ENCODE results near the gene NCKAP5L.

The NCKAP5L gene

GRCh38 chr12:49763006-49763591 lies 65.1 kb downstream of the NCKAP5L start:
- H3K27ac Mint-ChIP-seq: peak overlapping the region; percentile 89
- H3K36me3 Mint-ChIP-seq: peaks cover 32% of the 10 kb centered on the region
- H3K27me3 Mint-ChIP-seq: no peaks in the 10 kb centered on the region
- peak overlapping the region; percentile 58 for H3K4me3 Mint-ChIP-seq
- no peaks in the 10 kb centered on the region for H3K9me3 Mint-ChIP-seq
- peaks cover 63% of the 10 kb centered on the region for H3K4me1 Mint-ChIP-seq

- Mint-ChIP-seq H3K27me3 (no peaks in the 10 kb centered on the region), H3K4me1 (peaks cover 60% of the 10 kb centered on the region), H3K36me3 (peaks cover 33% of the 10 kb centered on the region), H3K9me3 (no peaks in the 10 kb centered on the region), H3K27ac (peak overlapping the region; percentile 89), H3K4me3 (peak overlapping the region; percentile 58)
Measured at GRCh38 chr12:49762468-49762847, 65.8 kb downstream of the NCKAP5L start.

- Mint-ChIP-seq H3K4me3 (peak overlapping the region; percentile 11), H3K4me1 (peaks cover 57% of the 10 kb centered on the region), H3K9me3 (no peaks in the 10 kb centered on the region), H3K27me3 (no peaks in the 10 kb centered on the region), H3K27ac (peak overlapping the region; percentile 80), H3K36me3 (peaks cover 36% of the 10 kb centered on the region)
Measured at GRCh38 chr12:49761677-49762467, 66.3 kb downstream of the NCKAP5L start.

- peak overlapping the region; percentile 93 for H3K4me3 Mint-ChIP-seq
Measured at GRCh38 chr12:49750996-49751393, 77.2 kb downstream of the NCKAP5L start.

GRCh38 chr12:49750027-49750995 lies 77.9 kb downstream of the NCKAP5L start:
- H3K36me3 Mint-ChIP-seq: peaks cover 21% of the 10 kb centered on the region
- peak overlapping the region; percentile 93 for H3K4me3 Mint-ChIP-seq

More at GRCh38 chr12:49750996-49751393, 77.2 kb downstream of the NCKAP5L start:
- no peaks in the 10 kb centered on the region for H3K9me3 Mint-ChIP-seq
- H3K36me3 Mint-ChIP-seq: peaks cover 21% of the 10 kb centered on the region
- peak overlapping the region; percentile 98 for H3K27ac Mint-ChIP-seq
- peaks cover 81% of the 10 kb centered on the region for H3K4me1 Mint-ChIP-seq
- no peaks in the 10 kb centered on the region for H3K27me3 Mint-ChIP-seq

GRCh38 chr12:49748800-49749199 lies 79.4 kb downstream of the NCKAP5L start:
- H3K27me3 Mint-ChIP-seq: no peaks in the 10 kb centered on the region
- peaks cover 24% of the 10 kb centered on the region for H3K36me3 Mint-ChIP-seq

More at GRCh38 chr12:49750027-49750995, 77.9 kb downstream of the NCKAP5L start:
- Mint-ChIP-seq H3K27ac (peak overlapping the region; percentile 98), H3K27me3 (no peaks in the 10 kb centered on the region), H3K9me3 (no peaks in the 10 kb centered on the region), H3K4me1 (peaks cover 79% of the 10 kb centered on the region)

GRCh38 chr12:49748306-49748705 lies 79.9 kb downstream of the NCKAP5L start:
- Mint-ChIP-seq H3K4me1 (peaks cover 88% of the 10 kb centered on the region), H3K4me3 (peak overlapping the region; percentile 39), H3K36me3 (peaks cover 22% of the 10 kb centered on the region), H3K27me3 (no peaks in the 10 kb centered on the region), H3K9me3 (no peaks in the 10 kb centered on the region), H3K27ac (peak overlapping the region; percentile 93)

More at GRCh38 chr12:49748800-49749199, 79.4 kb downstream of the NCKAP5L start:
- H3K4me3 Mint-ChIP-seq: peak overlapping the region; percentile 93
- H3K4me1 Mint-ChIP-seq: peaks cover 88% of the 10 kb centered on the region
- no peaks in the 10 kb centered on the region for H3K9me3 Mint-ChIP-seq
- H3K27ac Mint-ChIP-seq: peak overlapping the region; percentile 98

GRCh38 chr12:49744363-49744885 lies 83.8 kb downstream of the NCKAP5L start:
- peaks cover 13% of the 10 kb centered on the region for H3K36me3 Mint-ChIP-seq

GRCh38 chr12:49741882-49742620 lies 86.2 kb downstream of the NCKAP5L start:
- Mint-ChIP-seq H3K9me3 (no peaks in the 10 kb centered on the region), H3K27me3 (no peaks in the 10 kb centered on the region), H3K27ac (peak overlapping the region; percentile 97), H3K4me3 (peak overlapping the region; percentile 93), H3K4me1 (peaks cover 40% of the 10 kb centered on the region), H3K36me3 (peaks cover 12% of the 10 kb centered on the region)

More at GRCh38 chr12:49744363-49744885, 83.8 kb downstream of the NCKAP5L start:
- Mint-ChIP-seq H3K27me3 (no peaks in the 10 kb centered on the region), H3K27ac (peak overlapping the region; percentile 82), H3K9me3 (no peaks in the 10 kb centered on the region), H3K4me1 (peaks cover 61% of the 10 kb centered on the region), H3K4me3 (peak overlapping the region; percentile 81)

All from activated naive CD4-positive, alpha-beta T cell treated with anti-CD3 and anti-CD28 coated beads, Interleukin-2, amount 50 U/mL, for 24 hours (primary cell).